ENCODE results near the gene TRIM52.
"Not testable (repeated sequence)": the region's sequence is repeated elsewhere in the genome, so short reads cannot be mapped to it uniquely, and the experiment has no call there.

The TRIM52 gene

DNA sequence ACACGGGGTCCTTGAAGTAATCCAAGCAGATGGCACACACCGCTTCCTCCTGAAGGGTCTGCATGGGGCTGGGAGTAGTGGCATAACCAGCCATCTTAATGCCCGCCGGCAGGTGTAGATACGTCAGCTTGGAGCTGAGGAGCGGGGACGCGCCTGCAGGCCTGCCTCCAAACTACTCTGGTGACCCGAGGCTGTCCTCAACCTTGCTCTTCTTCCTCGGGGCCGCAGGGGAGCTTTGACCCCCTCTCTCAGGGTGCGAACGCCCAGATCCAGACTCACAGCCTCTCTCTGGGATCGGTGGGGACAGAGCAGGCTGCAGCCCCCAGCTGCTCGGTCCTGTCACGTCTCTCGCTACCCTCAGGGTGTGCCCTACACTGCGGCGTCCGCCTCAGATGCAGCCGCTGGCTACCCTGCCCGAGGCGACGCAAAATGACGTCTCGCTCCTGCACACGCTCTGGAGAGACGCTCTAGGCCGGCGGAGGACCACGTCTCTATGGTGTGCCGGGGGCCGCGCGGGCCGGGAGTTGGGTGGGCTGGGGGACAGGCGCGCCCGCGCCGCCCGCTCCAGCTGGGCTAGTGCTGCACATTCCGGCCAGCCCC lies at the start of gene TRIM52:
Gene TRIM52 (minus strand): TSS at position 424 of the 600 bp plus-strand sequence. CDS start 330 bp downstream, at position 94.
- peak; percentile 75 for TF ChIP-seq POLR2A (IDR thresholded peaks at IDR 0.05; ENCODE audit: extremely low read depth, insufficient read length)
- TF ChIP-seq MAX (IDR thresholded peaks at IDR 0.05; ENCODE audit: low read depth, low read length) = peak; percentile 87
- TF ChIP-seq, protein P1, sequence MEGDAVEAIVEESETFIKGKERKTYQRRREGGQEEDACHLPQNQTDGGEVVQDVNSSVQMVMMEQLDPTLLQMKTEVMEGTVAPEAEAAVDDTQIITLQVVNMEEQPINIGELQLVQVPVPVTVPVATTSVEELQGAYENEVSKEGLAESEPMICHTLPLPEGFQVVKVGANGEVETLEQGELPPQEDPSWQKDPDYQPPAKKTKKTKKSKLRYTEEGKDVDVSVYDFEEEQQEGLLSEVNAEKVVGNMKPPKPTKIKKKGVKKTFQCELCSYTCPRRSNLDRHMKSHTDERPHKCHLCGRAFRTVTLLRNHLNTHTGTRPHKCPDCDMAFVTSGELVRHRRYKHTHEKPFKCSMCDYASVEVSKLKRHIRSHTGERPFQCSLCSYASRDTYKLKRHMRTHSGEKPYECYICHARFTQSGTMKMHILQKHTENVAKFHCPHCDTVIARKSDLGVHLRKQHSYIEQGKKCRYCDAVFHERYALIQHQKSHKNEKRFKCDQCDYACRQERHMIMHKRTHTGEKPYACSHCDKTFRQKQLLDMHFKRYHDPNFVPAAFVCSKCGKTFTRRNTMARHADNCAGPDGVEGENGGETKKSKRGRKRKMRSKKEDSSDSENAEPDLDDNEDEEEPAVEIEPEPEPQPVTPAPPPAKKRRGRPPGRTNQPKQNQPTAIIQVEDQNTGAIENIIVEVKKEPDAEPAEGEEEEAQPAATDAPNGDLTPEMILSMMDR (IDR thresholded peaks at IDR 0.05; ENCODE audit: low read depth, low read length) = no peak
- peak; percentile 76 for TF ChIP-seq MYC (IDR thresholded peaks at IDR 0.05; ENCODE audit: low read depth, low read length)
- DNase-seq (ENCODE audit: low read depth) = peak; percentile 94
- H3K4me3 ChIP-seq (ENCODE audit: low read depth, low read length) = peak within 1 kb of the TSS; percentile 74

- not testable (repeated sequence) for DNase-seq (ENCODE audit: low read depth); H3K4me3 ChIP-seq (ENCODE audit: low read depth, low read length)
Measured at GRCh38 chr5:181287331-181287730, 26.4 kb upstream of the TRIM52 start.

GRCh38 chr5:181285962-181286705 lies 25.2 kb upstream of the TRIM52 start:
- DNase-seq (ENCODE audit: low read depth) = not testable (repeated sequence)

GRCh38 chr5:181283841-181284755 lies 23.2 kb upstream of the TRIM52 start:
- not testable (repeated sequence) for H3K4me3 ChIP-seq (ENCODE audit: low read depth, low read length); DNase-seq (ENCODE audit: low read depth)

More at GRCh38 chr5:181285962-181286705, 25.2 kb upstream of the TRIM52 start:
- H3K4me3 ChIP-seq (ENCODE audit: low read depth, low read length) = not testable (repeated sequence)

DNA sequence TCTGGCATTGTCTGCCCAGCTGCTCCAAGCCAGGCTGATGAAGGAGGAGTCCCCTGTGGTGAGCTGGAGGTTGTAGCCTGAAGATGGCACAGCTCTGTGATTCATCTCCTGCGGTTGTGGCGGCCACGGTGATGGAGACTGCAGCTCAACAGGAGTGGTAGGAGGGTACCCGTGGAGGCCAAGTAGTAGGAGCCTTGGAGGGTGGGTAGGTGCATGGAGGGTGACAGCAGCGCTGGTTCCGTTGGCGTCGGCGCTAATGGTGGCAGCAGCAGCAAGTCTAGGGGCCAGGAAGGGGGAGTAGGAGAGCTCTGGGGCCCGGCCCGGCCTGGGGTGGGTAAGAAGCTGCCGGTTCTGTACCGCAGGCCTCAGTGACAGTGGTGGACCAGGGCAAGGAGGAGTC lies 22.4 kb upstream of the TRIM52 start:
- peak; percentile 21 for DNase-seq (ENCODE audit: low read depth)
- H3K4me3 ChIP-seq (ENCODE audit: low read depth, low read length) = no peak overlapping the region
- TF ChIP-seq MYC (IDR thresholded peaks at IDR 0.05; ENCODE audit: low read depth, low read length) = no peak
- no peak for TF ChIP-seq POLR2A (IDR thresholded peaks at IDR 0.05; ENCODE audit: extremely low read depth, insufficient read length)
- TF ChIP-seq, protein P1 (IDR thresholded peaks at IDR 0.05; ENCODE audit: low read depth, low read length) = no peak
- TF ChIP-seq MAX (IDR thresholded peaks at IDR 0.05; ENCODE audit: low read depth, low read length) = no peak

DNA sequence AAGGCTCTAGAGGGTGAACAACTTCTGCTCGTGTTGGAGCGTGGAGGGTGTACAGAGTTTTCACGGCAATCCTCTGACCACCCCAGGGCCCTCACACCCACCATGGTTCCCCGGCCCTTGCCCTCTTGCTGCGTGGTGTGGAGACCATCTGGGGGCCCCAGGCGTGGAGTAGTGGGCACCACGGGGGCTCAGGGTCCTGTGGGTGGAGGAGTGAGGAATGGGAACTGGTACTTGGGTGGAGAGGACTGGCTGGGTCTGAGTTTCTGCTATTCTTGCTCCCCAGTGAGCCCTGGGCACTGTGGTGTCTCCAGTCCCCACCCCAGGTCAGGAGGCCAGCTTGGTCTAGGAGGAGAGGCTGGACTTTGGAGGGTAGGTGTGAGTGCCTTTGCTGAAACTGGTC lies 21.9 kb upstream of the TRIM52 start:
- no peak overlapping the region for H3K4me3 ChIP-seq (ENCODE audit: low read depth, low read length)
- DNase-seq (ENCODE audit: low read depth) = no peak
- TF ChIP-seq, protein P1 (IDR thresholded peaks at IDR 0.05; ENCODE audit: low read depth, low read length) = no peak
- TF ChIP-seq POLR2A (IDR thresholded peaks at IDR 0.05; ENCODE audit: extremely low read depth, insufficient read length) (no peak), MYC (IDR thresholded peaks at IDR 0.05; ENCODE audit: low read depth, low read length) (no peak)

- H3K4me3 ChIP-seq (ENCODE audit: low read depth, low read length); DNase-seq (ENCODE audit: low read depth): not testable (repeated sequence)
Measured at GRCh38 chr5:181282415-181282814, 21.5 kb upstream of the TRIM52 start.

DNA sequence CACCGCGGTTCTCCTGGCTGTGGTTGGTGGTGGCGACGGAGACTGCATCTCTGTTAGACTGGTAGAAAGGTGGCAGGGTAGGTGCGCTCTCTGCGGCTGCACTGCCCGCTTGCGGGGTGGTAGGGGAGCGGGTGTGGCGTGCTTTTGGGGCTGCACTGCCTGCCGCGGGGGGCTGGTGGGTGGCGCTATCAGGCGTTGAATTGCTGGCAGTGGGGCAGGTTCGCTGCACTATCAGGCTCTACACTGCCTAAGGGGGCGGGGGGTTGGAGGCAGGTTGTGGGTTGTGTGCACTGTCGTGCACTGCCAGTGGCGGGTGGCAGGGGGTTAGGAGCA lies 21.0 kb upstream of the TRIM52 start:
- no peak for TF ChIP-seq POLR2A (IDR thresholded peaks at IDR 0.05; ENCODE audit: extremely low read depth, insufficient read length)
- no peak for TF ChIP-seq MYC (IDR thresholded peaks at IDR 0.05; ENCODE audit: low read depth, low read length)
- H3K4me3 ChIP-seq (ENCODE audit: low read depth, low read length) = no peak overlapping the region
- no peak for DNase-seq (ENCODE audit: low read depth)
